ENCODE data around the gene NDUFS3.
A peak's percentile ranks its signal among the peaks of the same experiment; 100 is the strongest.
"Not testable (repeated sequence)": the region's sequence is repeated elsewhere in the genome, so short reads cannot be mapped to it uniquely, and the experiment has no call there.

NDUFS3 gene

DNA sequence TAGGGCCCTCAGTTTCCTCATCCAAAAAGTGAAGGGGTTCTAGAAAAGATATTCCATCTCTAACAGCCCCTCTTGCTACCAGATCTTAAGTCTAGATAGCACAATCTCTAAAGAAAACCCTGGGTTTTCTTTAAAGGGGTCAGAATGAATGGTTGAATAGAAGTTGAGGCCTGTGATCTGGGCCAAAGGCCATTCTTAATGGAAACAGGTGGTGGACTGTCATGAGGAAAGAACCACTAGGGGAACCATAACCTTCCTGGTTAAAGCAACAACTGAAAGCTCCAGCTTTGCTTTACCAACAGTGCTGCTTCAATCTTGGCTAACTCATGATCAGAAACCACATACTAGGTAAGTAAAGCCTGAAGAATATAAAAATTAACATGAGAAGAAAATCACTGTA lies 27.8 kb upstream of the NDUFS3 start:
- DNase-seq (ENCODE audit: low spot score): peak; percentile 54
- TF ChIP-seq, protein P1, sequence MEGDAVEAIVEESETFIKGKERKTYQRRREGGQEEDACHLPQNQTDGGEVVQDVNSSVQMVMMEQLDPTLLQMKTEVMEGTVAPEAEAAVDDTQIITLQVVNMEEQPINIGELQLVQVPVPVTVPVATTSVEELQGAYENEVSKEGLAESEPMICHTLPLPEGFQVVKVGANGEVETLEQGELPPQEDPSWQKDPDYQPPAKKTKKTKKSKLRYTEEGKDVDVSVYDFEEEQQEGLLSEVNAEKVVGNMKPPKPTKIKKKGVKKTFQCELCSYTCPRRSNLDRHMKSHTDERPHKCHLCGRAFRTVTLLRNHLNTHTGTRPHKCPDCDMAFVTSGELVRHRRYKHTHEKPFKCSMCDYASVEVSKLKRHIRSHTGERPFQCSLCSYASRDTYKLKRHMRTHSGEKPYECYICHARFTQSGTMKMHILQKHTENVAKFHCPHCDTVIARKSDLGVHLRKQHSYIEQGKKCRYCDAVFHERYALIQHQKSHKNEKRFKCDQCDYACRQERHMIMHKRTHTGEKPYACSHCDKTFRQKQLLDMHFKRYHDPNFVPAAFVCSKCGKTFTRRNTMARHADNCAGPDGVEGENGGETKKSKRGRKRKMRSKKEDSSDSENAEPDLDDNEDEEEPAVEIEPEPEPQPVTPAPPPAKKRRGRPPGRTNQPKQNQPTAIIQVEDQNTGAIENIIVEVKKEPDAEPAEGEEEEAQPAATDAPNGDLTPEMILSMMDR (IDR thresholded peaks at IDR 0.05; ENCODE audit: extremely low read depth, missing control alignments): no peak

DNA sequence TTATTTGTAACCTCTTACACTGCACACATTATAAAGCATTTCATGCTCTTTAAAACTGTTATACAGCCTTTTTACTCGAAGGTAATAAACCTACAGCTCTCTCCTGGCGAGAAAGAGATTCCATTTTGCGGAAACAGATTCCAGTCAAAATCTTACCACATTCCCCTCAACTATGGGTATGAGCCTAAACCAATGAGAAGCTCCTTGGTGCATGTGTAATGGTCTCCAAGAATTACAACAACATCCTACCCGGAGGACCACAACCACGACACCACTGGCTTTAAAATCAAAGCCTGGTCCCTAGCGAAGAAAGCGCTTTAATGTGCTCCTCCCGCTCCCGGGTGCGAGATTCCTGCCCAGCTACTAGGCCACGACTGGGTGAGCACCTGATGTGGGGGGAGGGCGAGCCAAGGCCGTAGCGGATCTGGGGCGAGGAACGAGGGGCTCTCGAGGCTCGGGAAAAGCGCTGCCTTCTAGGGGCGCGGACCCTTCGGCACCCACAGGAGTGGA lies 26.8 kb upstream of the NDUFS3 start:
- no peak for DNase-seq (ENCODE audit: low spot score)
- TF ChIP-seq, protein P1 (IDR thresholded peaks at IDR 0.05; ENCODE audit: extremely low read depth, missing control alignments): no peak

DNA sequence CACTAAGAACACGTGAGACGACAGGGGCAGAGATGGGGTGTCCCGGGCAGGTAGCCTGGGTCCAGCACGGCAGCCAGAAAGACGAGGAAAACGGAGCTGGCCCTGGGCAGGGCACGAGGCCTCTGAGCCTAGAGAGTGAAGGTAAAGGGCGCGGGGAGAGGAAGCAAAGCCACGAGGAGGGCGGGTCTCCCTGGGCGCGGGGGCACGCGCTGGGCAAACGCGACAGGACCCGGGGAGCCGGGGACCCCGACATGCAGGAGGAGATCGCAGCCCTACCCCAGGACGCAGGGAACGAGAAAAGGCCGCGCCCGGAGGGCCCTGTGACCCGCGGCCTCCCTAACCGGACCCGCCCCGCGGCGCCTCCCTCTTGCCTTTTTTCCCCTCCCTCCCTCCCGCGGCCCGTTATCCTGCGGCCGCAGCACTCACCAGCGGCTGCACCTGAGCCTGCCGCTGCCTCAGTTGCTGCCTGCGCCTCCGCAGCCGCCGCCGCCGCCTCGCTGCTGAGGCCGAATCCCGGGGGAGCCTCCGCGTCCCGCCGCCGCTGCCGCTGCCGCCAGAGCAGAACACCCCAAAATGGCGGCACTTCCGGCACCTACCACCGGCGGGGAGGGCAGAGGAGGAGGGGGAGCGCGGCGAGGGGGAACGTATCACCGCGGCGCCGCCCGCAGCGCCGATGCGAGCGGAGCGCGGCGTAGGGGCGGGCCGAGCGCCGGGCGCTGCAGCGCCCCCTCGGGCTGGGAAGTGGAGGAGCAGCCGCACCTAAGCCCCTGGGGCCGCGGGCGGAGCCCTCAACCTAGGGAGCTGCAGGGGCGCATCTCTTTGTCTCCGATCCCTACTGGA lies 26.1 kb upstream of the NDUFS3 start, which contains the start of gene CELF1:
Gene CELF1, minus strand, starts transcription at position 567 of the 840 bp plus-strand sequence. CDS start 53,609 bp downstream, outside the sequence.
- peak; percentile 95 for DNase-seq (ENCODE audit: low spot score)
- TF ChIP-seq, protein P1 (IDR thresholded peaks at IDR 0.05; ENCODE audit: extremely low read depth, missing control alignments): peak; percentile 82

DNA sequence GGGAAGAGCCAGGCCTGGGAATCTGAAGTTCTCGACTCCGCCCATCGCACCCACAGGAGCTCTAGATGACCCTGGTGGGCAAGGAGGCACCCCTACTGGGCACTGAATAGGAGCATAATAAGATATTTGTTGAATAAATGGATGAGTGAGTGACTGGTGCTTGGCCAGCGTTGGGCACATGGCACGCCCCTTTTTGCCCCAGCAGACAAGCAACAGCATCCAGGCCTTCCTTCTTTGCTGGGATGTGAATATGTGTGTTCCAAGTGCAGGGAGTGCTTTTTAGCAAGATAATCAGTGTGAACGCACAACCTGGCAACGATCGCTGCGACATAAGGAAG lies 25.5 kb upstream of the NDUFS3 start:
- DNase-seq (ENCODE audit: low spot score): peak; percentile 38
- TF ChIP-seq, protein P1 (IDR thresholded peaks at IDR 0.05; ENCODE audit: extremely low read depth, missing control alignments): no peak

DNA sequence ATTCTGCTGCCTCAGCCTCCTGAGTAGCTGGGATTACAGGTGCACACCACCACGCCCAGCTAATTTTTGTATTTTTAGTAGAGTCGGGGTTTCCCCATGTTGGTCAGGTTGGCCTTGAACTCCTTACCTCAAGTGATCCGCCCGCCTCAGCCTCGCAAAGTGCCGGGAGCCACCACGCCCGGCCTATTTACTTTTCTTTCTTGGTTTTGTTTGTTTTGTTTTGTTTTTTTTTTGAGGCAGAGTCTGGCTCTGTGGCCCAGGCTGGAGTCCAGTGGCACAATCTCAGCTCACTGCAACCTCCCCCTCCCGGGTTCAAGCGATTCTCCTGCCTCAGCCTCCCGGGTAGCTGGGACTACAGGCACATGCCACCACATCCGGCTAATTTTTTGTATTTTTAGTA lies 21.9 kb upstream of the NDUFS3 start:
- not testable (repeated sequence) for DNase-seq (ENCODE audit: low spot score)

DNA sequence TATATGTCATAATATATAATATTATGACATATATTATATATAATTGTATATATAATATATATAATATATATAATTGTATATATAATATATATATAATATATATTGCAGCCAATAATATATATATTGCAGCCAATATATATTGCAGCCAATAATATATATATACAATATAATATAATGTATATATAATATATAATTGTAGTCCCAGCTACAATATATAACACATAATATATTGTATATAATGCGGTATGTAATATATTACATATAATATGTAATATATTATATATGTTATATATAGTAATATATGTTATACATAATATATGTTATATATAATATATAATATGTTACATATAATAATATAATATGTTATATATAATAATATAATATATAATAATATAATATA lies 20.2 kb upstream of the NDUFS3 start:
- no peak for DNase-seq (ENCODE audit: low spot score)
- TF ChIP-seq, protein P1 (IDR thresholded peaks at IDR 0.05; ENCODE audit: extremely low read depth, missing control alignments): no peak

DNA sequence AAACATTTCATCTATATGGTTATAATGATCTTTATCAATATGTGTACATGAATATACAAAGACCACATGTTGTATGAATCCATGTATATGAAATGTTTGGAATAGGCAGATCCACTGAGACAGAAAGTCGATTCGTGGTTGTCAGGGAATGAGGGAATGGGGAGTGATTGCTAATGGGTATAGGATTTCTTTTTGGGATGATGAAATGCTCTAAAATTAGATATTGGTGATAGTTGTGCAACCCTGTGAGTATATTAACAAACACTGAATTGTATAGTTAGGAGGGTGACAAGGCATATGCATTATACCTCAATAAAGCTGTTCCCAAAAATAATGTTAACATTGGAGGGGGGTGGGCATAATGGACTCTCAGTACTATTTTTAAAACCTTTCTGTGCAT lies 18.4 kb upstream of the NDUFS3 start:
- DNase-seq (ENCODE audit: low spot score): no peak
- TF ChIP-seq, protein P1 (IDR thresholded peaks at IDR 0.05; ENCODE audit: extremely low read depth, missing control alignments): no peak

DNA sequence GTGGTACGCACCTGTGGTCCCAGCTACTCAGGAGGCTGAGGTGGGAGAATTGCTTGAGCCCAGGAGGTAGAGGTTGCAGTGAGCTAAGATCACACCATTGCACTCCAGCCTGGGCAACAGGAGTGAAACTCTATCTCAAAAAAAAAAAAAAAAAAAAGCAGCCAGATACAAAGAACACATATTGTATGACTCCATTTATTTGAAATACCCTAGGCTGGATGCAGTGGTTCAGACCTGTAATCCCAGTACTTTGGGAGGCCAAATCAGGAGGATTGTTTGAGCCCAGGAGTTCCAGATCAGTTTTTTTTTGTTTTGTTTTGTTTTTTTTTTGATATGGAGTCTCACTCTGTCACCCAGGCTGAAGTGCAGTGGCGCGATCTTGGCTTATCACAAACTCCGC lies 16.5 kb upstream of the NDUFS3 start:
- DNase-seq (ENCODE audit: low spot score): not testable (repeated sequence)

DNA sequence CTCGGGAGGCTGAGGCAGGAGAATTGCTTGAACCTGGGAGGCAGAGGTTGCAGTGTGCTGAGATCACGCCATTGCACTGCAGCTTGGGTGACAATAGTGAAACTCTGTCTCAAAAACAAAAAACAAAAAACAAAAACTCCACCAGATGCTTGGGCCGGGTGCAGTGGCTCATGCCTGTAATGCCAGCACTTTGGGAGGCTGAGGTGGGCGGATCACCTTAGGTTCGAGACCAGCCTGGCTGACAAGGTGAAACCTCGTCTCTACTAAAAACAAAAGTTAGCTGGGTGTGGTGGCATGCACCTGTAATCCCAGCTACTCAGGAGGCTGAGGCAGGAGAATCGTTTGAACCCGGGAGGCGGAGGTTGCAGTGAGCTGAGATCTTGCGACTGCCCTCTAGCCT lies 14.5 kb upstream of the NDUFS3 start:
- not testable (repeated sequence) for DNase-seq (ENCODE audit: low spot score)
